ENCODE data around the gene DHRSX.
"Not testable (repeated sequence)": the region's sequence is repeated elsewhere in the genome, so short reads cannot be mapped to it uniquely, and the experiment has no call there.

Gene DHRSX

DNA sequence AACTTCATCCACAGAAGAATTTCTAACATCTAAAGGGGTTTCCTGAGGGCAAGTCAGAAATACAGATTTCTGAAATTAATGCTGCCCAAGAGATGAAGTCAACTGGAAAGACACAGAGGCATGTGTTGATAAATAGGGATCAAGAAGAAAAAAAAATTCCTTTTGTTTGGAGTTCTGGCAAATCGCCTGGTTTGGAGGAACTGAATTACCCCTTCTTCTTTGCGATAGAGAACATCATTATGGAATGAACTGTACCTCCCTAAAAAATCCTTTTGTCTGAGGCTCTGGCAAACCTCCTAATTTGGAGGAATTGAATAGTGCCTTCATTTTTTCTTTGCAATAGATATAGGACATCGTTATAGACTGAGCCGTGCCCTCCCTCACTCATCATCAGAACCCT is 200.9 kb downstream of the DHRSX start:
- no peak for DNase-seq

DNA sequence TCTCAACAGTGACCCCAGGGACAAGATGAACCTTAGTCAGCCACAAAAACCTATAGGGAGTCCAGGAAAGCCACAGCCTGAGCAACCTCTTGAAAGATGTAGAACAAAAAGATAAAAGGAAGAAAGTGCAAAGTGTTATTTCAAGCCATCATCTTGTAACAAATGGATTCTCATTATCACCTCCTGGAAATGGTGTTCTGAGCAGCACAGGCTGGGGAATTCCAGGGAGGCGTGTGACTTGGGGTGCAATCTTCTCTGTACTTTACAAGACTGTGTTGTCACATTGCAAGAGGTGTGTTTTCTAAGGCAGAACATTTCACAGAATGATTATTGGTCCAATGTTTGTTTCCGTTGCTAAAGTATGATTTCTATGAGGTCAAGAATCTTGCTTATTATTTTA is 214.0 kb downstream of the DHRSX start:
- no peak for DNase-seq

DNA sequence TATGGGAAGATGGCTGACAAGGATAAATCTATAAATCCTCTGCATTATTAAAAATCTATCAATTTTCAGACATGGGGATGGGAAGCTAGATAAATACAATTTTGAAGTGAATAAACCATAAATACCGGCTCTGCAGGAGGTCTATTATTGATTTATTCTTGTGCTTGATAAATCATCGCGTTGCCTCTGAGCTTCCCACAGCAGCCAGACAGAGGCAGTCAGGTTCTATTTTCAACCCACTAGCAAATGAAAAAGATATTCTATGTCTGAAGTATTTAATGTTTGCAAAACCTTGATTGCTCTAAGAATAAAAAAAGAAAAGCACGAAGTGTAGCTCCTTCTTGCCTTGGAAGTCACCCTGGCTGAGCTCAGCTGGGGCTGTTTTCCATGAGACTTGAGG is 216.2 kb downstream of the DHRSX start:
- DNase-seq: no peak

DNA sequence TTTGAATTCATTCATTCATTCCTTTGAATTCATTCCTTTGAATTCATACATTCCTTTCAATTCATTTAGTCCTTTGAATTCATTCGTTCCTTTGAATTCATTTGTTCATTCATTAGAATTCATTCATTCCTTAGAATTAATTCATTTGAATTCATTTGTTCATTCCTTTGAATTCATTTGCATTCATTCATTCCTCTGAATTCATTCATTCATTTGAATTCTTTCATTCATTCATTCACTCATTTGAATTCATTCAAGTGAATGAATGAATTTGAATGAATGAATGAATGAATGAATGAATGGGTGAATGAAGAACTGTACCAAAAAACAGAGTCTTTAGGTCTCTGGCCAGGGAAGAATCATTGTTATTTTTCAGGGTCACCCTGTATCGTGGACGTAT is 216.6 kb downstream of the DHRSX start:
- no peak for DNase-seq

DNA sequence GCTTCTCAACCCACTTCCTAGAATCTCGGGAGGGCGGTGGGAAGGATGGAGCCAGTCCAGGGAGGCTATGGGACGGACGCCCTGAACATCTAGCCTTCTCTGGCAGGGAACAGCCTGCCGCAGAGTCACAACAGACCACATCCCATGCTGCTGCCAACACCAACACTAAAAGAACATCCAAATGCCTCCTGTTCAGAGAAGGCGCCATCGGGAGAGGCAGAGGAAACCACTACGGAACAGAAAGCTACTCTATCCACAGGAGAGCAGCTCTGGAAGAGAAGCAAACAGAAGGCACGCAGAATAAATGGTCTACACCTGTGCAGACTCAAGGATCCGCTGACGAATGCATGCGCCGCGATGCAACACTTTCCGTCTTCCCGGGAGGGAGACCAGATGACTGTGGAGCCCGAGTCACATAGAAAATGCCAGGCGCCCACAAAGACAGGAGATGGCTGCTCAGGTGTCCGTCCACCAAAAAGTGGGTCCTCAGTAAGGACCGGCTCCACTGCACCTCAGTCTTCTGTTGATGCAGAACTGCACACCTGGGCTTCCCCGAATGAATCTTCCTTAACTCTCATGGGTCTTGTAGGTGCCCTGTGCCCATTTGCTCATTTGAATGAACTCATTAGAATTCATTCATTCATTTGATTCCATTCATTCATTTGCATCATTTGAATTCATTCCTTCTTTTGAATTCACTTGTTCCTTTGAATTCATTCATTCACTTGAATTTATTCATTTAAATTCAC is 217.5 kb downstream of the DHRSX start:
- no peak for DNase-seq

DNA sequence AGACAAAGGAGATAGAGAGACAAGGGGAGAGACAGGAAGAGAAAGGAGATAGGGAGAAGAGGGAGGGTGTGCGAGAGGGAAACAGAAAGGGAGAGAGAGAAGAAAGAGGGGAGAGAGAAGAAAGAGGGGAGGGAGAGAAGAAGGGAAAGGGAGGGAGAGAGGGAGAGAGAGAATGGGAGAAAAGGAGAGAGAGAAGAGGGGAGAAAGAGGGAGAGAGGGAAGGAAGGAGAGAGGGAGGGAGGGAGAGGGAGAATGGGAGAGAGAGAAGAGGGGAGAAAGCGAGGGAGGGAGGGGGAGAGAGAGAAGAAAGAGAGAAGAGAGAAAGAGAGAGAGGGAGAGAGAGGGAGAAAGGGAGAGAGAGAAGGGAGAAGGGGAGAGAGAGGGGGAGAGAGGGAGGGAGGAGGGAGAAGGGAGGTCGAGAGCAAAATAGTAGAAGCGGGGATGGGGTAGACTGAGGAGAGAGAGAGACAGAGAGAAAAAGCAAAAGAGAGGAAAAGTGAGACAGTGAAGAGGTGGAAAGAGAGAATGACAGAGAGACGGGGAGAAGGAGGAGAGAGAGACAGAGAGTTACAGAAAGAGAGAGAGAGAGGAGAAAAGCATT is 218.2 kb downstream of the DHRSX start:
- DNase-seq: no peak

DNA sequence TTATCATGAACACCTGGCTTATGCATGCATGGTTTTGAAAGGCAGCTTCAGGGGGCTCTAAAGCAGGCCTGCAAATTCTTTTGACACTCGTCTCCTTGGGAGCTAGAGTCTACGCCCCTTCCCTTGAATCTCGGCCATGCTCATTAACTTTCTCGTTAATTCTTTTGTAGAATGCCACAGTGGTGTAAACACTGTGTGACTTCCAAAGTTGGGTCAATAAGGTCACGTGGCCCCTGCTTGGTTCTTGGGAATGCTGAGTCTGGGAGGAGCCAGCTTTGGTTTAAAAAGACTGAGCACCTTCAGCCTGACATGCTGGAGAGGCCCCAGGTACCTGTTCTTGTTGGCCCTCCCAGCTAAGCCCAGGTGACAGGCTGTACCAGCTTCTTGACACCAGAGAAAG is 228.4 kb downstream of the DHRSX start:
- no peak for DNase-seq

DNA sequence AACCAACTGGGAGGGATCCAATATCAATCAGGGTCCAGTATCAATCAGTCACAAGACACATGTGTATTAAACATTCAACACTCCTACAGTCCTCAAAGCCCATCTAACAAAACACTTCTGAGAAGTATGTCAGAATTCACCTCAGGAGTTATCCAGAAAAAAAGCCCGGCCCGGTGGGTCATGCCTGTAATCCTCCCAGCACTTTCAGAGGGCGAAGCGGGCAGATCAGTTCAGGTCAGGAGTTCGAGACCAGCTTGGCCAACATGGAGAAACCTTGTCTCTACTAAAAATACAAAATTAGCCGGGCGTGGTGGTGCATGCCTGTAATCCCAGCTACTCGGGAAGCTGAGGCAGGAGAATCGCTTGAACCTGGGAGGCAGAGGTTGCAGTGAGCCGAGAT is 229.2 kb downstream of the DHRSX start:
- not testable (repeated sequence) for DNase-seq

DNA sequence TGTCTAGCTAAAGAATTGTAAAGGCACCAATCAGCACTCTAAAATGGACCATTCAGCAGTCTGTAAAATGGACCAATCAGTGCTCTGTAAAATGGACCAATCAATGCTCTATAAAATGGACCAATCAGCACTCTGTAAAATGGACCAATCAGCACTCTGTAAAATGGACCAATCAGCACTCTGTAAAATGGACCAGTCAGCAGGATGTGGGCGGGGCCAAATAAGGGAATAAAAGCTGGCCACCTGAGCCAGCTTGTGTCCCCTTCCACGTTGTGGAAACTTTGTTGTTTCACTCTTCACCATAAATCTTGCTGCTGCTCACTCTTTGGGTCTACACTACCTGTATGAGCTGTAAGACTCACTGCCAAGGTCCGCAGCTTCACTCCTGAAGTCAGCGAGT is 230.0 kb downstream of the DHRSX start:
- not testable (repeated sequence) for DNase-seq

DNA sequence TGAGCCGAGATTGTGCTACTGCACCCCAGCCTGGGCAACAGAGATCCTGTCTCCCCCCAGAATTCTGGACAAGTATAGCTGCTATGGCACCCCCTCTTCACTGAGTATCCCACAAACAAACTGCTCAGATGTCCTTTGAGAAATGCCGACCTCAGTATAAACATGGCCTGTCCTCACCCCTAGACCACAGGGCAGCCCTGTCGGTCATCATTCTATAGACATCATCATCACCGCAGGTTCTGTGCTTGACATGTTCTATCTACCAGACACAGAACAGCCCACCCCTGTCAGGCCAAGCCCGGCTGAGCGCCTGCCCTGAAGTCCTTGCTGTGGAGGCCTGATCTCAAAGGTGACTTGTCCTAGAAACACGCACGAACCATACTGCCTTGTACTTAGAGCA is 232.9 kb downstream of the DHRSX start:
- DNase-seq: no peak

DNA sequence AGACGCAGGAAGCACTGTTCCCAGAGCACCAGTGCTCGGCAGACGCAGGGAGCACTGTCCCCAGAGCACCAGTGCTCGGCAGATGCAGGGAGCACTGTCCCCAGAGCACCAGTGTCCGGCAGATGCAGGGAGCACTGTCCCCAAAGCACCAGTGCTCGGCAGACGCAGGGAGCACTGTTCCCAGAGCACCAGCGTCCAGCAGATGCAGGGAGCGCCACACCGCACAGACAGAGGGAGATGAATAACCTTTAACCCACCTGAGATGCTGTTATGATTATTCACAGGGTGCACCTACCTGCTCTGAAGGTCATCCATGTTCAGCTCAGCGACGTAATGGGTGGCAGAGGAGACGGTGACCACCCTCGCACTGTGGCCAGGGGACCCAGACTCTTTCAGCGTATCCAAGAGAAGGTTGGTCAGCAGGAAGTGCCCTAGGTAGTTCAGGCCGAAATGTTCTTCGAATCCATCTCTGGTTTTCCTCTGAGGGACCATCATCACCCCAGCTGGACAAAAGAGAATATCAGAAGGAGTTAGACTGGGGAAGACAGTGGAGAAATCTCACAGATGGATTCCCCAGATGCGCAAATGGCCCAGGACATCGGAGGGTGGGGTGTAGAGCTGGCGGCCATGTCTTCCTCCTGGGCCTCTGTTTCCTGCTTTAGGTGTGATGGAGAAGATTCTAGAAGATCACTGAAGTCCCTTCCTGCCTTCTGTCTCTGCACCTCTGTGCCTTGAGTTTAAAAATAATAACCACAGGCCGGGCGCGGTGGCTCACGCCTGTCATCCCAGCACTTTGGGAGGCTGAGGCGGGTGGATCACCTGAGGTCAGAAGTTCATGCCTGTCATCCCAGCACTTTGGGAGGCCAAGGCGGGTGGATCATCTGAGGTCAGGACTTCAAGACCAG is 234.1 kb downstream of the DHRSX start:
- no peak for DNase-seq

DNA sequence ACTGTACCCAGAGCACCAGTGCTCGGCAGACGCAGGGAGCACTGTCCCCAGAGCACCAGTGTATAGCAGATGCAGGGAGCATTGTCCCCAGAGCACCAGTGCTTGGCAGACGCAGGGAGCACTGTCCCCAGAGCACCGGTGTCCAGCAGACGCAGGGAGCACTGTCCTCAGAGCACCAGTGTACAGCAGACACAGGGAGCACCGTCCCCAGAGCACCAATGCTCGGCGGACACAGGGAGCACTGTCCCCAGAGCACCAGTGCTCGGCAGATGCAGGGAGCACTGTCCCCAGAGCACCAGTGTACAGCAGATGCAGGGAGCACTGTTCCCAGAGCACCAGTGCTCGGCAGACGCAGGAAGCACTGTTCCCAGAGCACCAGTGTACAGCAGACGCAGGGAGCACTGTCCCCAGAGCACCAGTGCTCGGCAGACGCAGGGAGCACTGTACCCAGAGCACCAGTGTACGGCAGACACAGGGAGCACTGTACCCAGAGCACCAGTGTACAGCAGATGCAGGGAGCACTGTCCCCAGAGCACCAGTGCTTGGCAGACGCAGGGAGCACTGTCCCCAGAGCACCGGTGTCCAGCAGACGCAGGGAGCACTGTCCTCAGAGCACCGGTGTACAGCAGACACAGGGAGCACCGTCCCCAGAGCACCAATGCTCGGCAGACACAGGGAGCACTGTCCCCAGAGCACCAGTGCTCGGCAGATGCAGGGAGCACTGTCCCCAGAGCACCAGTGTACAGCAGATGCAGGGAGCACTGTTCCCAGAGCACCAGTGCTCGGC is 234.9 kb downstream of the DHRSX start:
- not testable (repeated sequence) for DNase-seq

DNA sequence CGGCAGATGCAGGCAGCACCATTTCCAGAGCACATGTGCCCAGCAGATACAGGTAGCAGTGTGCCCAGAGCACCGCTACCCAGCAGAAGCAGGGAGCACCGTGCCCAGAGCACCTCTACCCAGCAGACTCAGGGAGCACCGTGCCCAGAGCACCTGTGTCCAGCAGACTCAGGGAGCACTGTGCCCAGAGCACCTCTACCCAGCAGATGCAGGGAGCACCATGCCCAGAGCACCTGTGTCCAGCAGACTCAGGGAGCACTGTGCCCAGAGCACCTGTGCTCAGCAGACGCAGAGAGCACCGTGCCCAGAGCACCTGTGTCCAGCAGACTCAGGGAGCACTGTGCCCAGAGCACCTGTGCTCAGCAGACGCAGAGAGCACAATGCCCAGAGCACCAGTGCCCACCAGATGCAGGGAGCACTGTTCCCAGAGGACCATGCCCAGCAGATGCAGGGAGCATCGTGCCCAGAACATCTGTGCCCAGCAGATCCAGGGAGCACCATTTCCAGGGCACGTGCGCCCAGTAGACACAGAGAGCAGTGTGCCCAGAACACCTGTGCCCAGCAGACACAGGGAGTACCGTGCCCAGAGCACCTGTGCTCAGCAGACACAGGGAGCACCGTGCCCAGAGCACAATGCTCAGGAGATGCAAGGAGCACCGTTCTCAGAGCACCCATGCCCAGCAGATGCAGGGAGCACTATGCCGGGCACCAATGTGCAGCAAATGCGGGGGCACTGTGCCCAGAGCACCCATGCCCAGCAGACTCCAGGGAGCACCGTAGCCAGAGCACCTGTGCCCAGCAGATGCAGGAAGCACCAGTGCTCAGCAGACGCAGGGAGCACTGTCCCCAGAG is 236.4 kb downstream of the DHRSX start:
- no peak for DNase-seq

DNA sequence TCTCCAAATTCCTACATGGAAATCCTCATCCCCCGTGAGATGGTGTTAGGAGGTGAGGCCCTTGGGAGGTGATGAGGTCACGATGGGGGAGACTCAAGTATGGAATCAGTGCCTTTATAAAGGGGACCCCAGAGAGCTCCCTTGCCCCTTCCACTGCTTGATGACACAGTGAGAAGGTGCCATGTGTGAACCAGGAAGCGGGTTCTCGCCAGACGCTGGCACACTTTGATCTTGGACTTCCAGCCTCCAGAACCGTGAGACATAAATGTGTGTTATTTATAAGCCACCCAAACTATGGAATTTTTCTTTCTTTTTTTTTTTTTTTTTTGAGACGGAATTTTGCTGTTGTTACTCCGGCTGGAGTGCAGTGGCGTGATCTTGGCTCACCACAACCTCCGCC is 237.6 kb downstream of the DHRSX start:
- DNase-seq: no peak

DNA sequence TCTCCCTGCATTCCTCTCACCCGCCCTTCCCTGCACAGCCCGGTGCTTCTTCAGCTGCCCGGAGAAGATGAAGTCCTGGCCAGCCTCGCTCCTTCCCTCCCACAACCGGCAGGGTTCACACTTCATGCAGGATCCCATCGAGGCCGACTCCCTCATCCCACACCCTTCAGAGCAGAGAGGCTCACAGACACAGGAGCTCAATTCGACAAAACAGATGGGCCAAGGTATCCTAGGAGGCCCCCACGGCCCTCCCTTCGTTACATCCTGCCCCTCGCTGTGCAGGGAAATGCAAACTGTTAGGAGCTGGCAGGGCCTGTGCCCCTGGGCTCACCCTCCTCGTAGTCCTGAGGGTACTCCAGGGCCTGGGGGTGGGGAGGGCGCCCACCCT is 238.1 kb downstream of the DHRSX start:
- DNase-seq: no peak

DNA sequence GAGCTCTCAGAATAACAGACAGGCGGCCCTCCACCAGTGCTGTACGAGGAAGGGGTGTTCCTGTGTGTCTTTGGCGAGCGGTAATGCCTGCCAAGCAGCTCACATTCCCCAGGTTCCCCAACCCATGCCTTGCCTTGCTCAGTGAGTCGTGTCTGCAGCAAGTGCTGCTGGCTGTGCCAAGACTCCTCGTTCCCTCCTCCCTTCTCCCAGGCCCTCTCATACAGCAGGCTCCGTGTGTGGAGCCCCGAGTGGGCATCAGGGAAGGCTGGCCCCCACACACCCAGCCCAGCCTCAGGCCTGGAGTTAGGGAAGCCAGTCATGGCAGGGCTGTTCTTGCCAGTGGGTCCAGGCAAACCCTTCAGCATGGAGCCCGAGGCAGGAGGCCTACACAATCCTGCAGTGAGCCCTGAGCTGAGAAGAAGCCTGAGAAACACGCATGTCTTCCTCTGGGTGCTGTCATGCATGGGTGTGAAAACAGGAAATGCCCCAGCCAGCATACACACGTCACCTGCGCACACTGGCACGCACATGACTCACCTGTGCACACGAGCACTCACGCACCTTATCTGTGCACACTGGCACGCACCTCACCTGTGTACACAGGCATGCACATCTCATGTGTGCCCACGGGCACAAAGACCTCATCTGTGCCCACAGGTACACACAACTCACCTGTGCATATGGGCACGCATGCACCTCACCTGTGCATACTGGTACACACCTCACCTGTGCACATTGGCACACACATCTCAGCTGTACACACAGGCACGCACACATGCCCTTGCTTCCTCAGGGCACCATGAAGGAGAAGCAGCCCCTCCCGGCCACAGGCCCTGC is 238.7 kb downstream of the DHRSX start:
- no peak for DNase-seq

DNA sequence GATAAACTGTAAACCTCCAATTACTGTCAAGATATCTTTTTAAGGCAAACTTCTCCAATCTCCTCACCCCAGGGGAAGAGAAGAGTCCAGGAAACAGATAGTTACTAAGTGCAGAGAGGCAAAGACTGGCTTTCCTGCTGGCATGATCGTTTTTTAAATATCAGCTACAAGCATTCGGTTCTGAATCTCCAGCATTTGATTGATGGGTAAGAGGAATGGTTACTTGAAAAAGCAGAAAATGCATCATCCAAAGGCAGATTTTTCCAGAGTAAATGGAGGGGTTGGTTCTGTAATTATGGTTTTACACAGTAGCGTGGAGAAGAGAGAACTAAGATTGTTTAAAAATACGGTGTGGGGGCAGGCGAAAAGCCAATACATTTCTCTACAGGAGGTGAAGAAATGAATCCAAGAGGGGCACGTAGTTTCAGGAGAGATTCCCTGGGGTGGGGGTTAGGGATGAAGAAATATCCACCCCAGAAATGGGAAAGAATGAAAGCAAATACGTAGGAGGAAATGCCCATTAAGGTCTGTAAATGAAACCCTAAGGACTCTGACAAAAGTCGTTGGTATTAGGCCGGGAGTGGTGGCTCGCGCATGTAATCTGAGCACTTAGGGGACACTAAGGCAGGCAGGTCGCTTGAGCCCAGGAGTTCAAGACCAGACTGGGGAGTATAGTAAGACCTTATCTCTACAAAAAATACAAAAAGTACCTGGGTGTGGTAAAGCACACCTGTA is 248.3 kb downstream of the DHRSX start:
- no peak for DNase-seq

DNA sequence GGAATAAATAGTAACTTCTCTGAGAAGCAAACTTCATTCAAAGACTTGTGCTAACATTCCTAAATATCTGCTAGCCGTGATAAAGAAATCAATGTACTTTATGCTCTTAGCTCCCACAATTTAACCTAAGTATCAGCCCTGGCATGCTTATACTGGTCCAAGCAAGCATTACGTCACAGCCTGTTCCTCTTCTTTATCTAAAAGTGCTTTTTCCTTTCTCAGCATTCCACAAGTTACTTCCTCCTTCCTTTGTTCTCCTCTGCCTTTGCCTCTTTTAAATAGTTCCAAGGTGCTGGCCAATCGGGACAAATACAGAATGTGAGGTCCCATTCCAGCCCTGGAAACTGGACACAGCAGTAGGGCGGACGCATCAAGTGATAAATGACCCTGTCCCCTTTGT is 249.6 kb downstream of the DHRSX start:
- no peak for DNase-seq

DNA sequence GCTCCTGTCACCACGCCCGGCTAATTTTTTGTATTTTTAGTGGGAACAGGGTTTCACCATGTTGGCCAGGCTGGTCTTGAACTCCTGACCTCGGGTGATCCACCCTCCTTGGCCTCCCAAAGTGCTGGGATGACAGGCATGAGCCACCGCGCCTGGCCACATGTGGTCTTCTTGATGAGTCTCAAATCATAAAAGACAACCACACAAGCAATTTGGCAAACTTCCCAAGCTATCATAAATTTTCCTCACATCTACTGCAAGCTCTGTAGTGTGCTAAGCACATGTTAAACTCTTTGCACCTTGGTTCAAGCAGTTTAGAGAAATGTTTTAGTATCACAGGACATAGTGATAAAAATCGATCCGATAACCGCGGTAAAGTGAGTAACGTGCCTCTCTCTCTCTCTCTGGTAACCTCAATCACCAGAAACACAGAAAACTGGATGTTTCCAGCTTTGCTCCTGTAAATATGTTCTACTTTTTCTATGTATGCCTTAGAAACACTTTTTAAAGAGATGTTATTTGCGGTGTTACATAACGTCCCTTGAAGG is 256.8 kb downstream of the DHRSX start:
- DNase-seq: no peak

DNA sequence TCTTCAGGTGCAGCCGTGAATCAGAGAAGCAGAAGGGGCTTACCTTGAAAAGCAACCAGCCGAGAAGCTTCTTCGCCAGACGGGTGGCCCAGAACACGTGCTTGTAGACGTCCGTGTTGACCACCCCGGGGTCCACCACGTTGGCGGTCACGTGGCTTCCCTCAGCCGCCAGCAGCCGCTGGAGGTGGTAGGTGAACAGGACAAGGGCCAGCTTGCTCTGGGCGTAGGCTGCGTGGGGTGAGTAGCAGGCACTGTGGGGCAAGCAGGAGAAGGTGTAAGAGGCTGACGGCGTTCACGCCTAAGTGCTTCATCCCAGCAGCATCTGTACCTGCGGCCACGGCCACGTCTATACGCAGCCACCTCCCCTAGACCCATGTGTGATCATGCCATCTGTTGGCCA is 257.8 kb downstream of the DHRSX start:
- DNase-seq: no peak

All from NCI-H1930 (cell line).